Activated T-helper 9 cell treated with anti-CD3 and anti-CD28 coated beads, Interleukin-2, amount 50 U/mL, for 16 hours (primary cell): Measurements from ENCODE around the gene CYP3A4.
"Not testable (repeated sequence)": the region's sequence is repeated elsewhere in the genome, so short reads cannot be mapped to it uniquely, and the experiment has no call there.

Experiments
- DNase-seq: peaks from one replicate; pipeline ENCODE4 v3.0.0-alpha.2; 2020; ENCODE audit warnings: low read depth

Gene CYP3A4

DNA sequence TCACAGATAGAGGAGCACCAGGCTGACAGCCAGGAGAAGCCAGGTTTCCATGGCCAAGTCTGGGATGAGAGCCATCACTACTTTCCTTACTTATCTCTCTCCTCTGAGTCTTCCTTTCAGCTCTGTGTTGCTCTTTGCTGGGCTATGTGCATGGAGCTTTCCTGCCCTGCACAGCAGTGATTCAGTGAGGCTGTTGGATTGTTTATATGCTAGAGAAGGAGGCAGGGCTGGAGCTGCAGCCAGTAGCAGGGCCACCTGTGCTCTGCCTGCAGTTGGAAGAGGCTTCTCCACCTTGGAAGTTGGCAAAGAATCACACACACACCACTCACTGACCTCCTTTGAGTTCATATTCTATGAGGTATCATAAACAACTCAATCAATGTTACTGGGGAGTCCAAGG is at the start of gene CYP3A4:
Gene CYP3A4, minus strand, starts transcription at position 178 of the 400 bp plus-strand sequence. Its CDS starts 103 bp downstream, at position 75.
- no peak for DNase-seq

DNA sequence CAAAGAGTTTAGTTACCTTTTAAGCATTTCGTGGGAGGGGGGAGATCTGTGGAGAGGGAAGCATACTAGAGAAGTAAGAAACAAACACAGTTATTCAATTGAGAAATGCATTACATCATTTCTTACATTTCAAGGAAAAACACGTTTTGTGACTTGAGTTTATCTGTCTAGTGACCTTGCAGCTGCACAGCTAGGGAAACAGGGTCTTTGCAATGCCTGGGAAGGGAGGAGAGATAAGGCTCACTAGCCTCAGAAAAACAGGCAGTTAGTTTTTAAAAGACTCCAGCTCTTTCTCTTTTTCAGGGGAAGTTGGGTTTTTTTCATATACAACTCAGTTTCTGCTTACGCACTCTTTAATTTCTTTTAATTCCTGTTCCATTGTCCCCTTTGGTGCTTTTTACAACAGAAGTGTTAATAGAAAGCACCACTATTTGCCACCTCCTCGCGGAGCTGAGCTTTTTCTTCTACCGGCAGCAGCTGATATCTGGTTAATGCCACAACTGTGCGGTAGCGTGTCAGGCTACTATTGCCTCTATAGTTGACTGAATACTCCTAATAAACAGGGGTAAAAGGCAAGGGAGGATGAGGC is 49.4 kb upstream of the CYP3A4 start:
- no peak for DNase-seq

DNA sequence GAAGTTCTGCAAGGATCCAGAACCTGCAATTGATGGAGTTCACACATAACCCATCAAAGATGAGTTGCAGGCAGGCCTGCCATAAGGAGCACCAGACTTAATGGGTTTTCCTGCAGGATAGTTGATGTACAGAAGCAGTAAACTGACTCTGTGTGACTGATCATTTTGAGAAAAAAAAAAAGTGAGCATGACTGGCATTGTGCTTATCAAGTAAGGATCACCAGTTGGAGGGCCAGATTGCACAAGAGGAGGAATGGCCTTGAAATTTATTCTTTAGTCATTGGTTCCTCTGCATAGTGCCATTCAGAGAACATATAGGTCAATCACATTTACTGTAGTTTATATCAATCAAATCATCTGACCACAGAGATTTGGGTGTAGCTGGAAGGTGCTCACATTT is 47.6 kb upstream of the CYP3A4 start:
- no peak for DNase-seq

DNA sequence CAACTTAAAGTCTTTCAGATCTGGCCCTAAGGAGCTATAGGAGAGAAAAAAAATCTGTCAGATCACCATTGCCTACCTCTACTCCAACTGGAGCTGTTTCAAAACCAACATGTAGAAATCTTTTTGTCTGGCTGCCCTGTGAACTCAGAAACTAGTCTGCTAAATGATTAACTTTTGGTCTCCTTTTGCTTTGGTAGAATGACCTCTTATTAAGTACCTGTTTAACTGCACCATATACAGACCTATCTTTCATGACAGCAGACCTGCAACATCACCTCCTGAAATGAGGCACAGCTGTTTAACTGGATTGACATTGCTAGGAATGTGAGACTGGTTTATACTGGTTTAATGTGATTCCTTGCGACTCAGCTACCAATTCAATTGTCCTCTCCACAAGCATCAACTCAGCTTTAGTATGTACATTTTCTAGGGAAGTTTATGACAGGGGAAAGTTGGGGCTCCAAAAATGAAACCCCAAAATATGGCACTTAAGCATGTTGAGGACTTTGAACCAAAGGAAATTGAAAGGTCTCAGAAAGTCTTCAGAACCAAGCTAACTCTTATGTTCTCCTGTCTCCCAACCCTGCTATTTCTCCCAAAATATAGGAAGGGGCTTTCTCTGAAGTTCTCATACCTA is 45.7 kb upstream of the CYP3A4 start:
- DNase-seq = no peak

DNA sequence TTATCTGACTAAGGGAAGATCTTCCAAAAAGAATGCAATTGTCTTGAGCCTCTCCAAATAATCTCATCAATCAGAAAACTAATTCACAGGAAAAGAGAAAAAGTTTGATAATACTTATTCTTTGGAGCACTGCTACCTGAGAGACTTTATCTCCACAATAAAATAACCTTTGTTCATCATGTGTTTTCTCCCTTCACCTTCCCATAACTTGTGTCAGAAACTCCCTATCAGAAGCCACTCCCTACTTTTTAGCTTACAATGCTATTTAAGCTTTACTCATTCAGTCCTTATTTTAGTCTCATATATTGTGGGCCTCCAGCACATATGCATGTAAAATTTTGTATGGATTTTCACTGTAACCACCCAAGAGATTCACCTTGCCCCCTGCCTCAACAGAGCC is 44.8 kb upstream of the CYP3A4 start:
- DNase-seq = no peak

DNA sequence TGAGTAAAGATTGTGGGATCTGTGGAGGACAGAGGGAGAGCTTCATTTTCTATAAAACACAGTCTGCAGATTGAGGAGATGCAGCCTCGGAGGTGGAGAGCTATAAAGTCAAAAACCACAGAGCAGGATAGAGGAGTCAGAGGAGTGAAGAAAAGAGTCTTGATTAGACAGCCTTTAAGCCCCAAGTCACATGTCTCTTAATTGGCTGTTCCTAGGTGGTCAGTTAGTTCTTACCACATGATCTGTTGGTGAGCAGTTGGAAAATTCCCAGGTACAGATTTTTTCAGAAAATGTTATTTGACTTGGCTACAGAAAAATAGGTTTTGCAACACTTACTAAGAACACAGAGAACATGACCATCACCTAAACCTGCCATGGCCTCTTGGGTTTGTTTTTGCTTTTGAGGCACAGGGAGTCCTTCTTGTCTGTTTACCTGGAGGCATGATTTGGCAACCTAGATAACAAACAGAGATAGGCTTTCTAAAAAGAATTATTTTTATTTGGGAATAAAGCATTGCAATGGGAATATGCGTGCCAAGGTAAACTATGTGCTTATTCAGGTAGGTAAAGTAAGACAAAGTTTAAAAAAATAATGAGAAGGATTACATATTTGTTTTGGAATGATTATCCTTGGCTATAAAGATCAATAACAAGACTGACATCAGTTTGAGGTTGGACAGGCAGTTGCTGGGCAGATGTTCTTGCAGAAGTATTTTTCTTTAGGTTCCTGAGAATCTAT is 43.2 kb upstream of the CYP3A4 start:
- no peak for DNase-seq

DNA sequence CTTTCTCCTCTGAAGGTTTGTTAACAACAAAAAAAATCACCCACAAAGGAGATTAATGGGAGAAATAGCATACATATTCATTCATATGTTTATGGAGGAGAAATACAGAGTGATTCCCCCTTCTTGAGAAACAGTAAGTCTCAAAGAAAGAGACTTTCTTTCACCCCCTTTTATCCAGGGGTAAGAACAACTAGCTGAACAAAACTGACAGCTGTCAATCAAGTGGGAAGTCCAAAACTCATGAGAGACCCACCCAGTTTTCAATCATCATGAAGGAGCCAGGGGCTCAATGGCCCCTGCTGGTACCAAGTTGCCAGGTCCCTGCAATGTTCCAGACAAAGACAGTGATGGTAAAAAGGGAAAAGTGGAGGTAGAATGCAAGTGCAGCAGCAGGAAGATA is 41.9 kb upstream of the CYP3A4 start:
- DNase-seq = no peak

DNA sequence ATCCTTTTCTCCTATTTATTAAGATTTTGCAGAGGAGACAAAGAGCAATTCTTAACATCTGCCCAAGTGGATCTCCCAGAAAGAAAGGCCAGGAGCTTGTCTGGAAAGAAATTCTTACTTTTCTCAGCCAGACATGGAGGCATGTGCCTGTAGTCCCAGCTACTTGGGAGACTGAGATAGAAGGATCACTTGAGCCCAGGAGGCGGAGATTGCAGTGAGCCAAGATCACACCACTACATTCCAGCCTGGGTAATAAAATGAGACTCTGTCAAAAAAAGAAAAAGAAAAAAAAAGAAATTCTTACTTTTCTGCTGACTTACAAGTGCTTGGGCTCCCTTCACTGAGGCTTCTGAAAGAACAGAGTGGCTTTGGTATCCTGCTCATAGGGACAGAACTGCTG is 41.5 kb upstream of the CYP3A4 start:
- no peak for DNase-seq

DNA sequence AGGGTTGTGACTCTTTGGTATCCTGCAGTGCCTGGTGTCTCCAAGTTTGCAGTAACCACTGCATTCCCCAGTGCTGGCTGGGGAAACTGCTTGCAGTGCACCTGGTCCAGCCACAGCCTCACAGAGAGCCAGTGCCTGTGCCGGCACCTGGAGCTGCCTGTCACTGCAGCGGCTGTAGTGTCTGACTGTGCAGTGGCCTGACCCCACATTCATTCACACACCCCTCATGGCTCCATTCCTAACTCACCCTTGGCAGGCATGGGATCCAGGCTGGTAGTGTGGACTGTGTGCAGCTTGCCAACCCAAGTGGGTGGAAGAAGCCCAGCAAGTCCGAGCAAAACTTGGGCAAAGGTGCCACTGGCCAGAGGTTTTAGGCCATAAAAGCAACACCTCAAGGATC is 40.1 kb upstream of the CYP3A4 start:
- DNase-seq = no peak

DNA sequence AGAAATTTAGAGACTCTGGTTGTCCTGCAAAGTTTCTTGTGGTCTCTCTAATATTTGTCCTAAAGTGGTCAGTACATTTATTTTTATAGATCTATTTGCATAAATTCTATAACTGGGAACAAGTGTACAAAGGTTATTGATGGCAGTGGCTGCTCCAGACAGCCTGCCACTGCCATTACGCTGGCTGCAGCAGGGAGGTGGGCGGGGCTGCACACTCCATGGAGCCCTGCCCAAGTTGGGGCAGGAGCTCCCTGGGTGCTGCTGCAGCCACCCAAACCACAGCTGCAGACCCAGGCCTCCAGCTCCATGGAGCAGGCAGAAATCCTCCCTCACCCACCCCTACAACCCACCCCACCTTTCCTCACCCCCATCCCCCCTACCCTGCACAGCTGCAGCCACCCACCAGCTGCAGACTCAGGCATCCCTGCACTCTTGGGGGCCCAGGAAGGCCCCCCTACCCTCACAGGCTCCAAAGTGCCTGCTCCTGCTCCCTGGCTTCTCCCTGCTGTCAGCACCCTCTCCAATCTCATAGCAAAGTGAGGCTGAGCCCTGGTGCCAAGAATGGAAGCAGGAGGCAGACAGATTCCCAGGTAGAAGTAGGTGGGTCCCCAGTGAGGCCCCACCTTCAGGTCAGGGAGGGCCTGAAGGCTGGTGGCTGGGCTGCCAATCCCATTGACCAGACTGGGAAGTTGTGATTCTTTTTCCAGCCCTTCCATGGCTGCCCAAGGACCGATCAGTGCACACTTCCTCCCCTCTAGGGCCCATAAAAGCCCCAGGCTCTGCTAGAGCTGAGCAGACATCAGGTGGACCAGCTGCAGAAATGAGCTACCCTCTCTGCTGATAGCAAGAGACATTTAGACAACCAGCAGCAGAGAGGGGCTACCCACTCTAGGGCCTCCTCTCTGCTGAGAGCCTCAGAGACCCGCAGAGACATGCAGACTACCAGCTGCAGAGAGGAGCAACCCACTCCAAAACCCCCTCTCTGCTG is 39.0 kb upstream of the CYP3A4 start:
- no peak for DNase-seq

DNA sequence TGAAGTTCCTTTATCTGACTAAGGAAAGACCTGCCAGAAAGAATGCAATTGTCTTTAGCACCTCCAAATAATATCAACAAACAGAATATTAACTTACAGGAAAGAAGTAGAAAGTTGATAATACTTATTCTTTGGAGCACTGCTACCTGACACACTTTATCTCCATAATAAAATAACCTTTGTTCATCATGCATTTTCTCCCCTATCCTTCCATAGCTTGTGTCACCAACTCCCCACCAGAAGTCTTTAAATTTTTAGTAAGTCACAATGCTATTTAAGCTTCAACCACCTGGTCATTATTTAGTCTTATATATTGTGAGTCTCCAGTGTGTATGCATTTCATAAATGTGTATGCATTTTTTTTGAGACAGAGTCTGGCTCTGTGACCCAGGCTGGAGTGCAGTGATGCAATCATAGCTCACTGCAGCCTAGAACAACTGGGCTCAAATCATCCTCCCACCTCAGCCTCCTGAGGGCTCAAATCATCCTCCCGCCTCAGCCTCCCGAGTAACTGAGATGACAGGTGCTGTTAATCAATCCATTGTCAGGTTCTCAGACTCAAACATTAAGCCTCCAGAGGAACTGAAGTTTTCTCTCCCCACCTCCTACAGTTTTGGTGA is 36.5 kb upstream of the CYP3A4 start:
- no peak for DNase-seq

DNA sequence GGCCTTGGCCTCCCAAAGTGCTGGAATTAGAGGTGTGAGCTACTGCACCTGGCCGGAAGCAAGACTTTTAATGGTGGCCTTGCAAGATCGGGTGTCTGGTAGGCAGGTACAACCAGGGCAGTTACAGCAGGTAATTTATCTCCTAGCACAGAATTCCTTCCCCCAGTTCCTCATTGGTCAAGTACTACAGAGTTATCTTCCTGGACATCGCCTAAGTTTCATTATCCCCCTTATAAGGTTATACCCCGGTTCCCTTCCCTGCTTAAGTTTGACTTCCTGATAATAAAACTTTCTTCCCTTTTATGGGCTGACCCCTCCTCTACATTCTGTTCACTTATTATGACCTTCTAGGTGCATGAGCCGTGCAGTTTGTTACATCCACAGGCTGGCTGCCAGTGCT is 24.8 kb upstream of the CYP3A4 start:
- DNase-seq = no peak

DNA sequence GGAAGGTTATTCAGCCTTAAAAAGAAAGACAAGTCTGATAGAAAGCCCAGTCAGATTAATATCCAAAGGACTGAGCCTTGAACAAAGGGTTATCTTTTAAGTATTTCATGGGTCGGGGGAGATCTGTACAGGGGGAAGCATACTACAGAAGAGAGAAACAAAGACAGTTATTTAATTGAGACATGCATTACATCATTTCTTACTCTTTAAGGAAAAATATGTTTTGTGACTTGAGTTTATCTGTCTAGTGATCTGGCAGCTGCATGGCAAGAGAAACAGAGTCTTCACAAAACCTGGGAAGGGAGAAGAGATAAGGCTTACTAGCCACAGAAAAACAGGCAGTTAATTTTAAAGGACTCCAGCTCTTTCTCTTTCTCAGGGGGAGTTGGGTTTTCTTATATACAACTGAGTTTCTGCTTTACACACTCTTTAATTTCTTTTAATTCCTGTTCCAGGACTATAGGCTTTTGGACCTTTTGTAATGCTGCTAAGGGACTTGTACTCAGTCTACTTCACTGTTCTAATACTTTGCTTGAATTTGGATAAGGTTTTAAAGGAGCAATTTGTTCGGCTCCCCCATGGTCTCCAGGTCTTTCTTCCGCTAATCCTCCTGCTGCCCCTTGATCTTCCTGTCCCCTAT is 23.0 kb upstream of the CYP3A4 start:
- DNase-seq = no peak

DNA sequence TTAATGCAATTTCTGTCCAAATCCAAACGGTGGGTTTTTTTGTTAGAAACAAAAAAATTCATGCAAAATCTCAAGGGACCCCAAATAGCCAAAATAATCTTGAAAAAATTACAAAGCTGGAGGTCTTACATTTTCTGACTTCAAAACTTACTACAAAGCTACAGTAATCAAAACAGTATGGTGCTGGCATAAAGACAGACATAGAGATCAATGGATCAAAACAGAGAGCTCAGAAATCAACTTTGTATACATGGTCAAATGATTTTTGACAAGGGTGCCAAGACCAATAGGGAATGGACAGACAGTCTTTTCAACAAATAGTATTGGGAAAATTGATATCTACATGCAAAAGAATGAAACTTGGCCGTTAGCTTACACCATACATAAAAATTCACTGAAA is 21.7 kb upstream of the CYP3A4 start:
- DNase-seq = no peak

DNA sequence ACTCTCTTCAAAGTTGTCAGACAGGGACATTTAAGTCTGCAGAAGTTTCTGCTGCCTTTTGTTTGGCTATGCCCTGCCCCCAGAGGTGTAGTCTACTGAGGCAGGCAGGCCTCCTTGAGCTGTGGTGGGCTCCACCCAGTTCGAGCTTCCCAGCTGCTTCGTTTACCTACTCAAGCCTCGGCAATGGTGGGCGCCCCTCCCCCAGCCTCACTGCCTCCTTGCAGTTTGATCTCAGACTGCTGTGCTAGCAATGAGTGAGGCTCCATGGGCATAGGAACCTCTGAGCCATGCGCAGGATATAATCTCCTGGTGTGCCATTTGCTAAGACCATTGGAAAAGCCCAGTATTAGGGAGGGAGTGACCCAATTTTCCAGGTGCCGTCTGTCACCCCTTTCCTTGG is 19.1 kb upstream of the CYP3A4 start:
- not testable (repeated sequence) for DNase-seq

DNA sequence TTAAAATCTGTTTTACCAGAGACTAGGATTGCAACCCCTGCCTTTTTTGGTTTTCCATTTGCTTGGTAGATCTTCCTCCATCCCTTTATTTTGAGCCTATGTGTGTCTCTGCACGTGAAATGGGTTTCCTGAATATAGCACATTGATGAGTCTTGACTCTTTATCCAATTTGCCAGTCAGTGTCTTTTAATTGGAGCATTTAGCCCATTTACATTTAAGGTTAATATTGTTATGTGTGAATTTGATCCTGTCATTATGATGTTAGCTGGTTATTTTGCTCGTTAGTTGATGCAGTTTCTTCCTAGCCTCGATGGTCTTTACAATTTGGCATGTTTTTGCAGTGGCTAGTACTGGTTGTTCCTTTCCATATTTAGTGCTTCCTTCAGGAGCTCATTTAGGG is 17.4 kb upstream of the CYP3A4 start:
- not testable (repeated sequence) for DNase-seq

DNA sequence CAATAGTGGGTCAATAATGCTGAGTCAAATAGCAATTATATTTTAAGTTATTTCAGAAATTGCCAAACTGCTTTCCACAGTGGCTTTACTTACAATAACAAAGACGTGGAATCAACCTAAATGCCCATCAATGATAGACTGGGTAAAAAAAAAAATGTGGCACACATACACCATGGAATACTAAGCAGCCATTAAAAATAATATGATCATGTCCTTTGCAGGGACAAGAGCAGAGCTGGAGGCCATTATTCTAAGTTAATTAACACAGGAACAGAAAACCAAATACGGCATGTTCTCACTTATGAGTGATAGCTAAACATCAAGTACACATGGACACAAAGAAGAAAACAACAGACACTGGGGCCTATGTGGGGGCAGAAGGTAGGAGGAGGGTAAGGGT is 15.0 kb upstream of the CYP3A4 start:
- no peak for DNase-seq

DNA sequence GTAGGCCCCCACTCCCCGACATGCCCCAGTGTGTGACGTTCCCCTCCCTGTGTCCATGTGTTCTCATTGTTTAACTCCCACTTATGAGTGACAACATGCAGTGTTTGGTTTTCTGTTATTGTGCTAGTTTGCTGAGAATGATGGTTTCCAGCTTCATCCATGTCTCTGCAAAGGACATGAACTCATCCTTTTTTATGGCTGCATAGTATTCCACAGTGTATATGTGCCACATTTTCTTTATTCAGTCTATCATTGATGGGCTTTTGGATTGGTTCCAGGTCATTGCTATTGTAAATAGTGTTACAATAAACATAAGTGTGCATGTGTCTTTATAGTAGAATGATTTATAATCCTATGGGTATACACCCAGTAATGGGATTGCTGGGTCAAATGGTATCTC is 11.9 kb upstream of the CYP3A4 start:
- not testable (repeated sequence) for DNase-seq

DNA sequence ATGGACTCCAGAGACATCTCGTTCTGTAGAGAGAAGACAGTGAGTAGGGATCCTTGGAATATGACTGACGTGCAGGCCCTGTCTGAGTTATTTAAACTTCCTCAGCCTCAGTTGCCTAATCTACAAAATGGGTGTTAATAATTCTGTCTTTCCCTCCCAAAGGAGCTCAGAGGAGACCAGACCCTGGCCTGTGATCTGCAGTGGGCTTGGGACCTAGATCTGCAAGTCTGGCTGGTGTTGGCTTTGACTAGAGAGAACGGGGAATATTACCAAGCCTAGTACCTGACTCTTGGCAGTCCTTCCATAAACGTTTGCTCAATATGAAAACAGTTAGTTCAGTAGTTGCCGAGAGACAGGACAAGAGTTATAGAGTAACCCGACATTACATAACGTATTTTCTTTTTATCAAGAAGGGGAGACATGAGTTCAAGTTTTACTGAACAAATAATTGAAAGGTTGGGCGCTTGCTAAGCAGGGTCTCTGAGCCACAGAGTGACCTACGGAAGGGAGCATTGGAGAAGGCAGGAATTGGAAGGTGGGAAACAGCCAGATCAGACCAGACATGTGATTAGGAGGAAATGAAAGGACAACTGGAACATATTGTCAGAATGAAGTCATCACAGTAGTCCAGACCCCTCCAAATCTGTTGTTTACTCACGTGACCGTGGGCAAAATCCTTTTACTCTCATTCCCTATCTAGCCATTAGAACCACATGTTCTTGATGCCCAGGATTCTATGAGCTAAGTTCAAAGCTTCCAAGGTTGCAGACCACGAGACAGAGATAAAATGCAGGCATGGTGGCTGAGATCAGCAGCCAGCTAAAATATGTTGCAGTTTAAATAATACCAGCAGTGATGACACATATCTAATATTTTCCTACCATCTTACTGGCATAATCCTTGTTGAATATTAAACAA is 10.9 kb upstream of the CYP3A4 start:
- DNase-seq = no peak

DNA sequence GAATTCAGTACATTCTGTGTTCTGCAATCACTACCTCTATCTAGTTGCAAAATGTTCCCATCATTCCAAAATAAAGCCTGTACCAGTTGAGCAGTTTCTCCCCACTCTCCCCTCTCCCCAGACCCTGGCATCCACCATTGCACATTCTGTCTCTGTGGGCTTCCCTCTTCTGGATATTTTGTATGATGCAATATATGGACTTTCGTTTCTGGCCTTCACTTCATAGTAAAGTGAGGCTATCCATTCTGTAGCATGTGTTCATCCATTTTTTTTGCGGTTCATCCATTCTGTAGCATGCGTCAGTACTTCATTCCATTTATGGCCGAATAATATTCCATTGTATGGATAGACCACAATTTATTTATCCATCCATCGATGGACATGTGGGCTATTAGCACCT is 9.5 kb upstream of the CYP3A4 start:
- DNase-seq = no peak
